NCI-H446 (cell line): ENCODE measurements around the gene DRD4.

Source experiments
- DNase-seq, 2 experiments: peaks; one replicate each; lab custom pipeline; 2025; lab: John Stamatoyannopoulos, UW

DRD4 gene

DNA sequence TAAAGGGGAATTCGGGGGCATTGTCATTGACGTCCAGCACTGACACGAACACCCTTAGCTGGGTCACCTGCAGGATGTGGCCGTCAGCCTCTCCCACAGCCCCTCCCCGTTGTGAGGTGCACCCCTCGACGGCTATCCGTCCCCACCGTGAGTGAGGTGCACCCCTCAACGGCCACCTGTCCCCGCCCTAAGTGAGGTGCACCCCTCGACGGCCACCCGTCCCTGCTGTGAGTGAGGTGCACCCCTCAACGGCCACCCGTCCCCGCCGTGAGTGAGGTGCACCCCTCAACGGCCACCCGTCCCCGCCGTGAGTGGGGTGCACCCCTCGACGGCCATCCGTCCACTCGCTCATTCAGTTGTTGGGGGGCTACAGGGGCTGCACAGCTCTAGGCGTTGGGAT lies 15.2 kb upstream of the DRD4 start:
- DNase-seq: no peak

DNA sequence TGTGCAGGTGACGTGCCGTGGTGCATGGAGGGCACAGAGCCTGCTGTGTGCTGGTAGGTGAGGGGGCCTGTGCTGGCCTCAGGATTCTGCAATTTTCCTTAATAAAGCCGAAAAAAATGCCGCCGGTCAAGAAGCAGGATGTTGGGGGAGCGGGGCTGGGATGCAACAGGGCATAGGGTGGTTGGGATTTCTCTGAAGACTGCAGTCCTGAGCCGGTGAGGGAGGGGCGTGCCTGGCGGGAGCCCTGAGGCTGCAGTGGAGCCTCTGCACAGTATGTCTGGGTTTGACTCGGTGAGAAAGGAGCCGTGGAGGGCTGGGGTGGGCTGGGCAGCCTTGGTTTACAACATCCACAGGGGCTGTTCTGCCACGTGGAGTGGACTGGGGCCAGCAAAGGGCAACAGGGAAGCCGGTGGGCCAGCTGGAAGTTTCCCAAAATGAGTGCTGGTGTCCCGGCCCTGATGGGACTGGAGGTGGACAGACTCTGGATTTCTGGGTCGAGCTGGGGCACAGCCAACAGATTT lies 13.7 kb upstream of the DRD4 start:
- no peak for DNase-seq

DNA sequence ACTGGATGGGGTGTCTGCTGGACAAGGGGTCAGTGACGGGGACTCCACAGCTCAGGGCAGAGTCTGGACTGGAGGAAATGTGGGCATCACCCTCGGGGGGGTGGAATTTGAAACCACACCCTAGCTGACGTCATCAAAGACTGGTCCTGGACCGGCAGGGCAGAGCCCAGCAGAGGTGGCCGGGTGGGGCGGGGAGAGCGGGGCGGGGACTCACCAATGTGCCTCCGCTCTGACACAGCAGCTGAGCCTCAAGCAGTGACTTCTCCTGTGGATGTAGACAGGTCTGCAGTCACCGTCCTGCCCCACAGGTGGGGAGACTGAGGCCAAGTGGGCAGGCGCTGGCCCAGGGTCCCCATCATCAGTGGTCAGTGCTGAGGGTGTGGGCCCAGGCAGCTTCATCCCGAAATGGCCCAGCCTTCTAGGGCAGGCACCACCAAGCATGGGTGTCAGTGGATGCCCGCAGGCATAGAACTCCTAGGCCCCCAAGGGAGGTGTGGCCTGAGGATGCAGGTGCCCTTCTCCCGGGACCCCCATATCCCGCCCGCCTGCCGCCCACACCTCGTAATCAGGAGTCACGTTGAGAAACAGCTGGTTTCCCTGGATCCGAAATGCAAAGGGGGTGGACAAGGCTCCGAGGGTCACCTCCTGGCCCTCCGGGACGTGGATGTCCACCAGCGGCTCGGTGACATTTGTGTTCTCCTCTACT lies 12.9 kb upstream of the DRD4 start:
- DNase-seq: no peak

- DNase-seq: no peak
Measured at GRCh38 chr11:624705-625635, 12.1 kb upstream of the DRD4 start, which contains the start of gene CDHR5. TSS of gene CDHR5 (minus strand) at chr11:624955. CDS start at chr11:624902, 53 bp downstream.

DNA sequence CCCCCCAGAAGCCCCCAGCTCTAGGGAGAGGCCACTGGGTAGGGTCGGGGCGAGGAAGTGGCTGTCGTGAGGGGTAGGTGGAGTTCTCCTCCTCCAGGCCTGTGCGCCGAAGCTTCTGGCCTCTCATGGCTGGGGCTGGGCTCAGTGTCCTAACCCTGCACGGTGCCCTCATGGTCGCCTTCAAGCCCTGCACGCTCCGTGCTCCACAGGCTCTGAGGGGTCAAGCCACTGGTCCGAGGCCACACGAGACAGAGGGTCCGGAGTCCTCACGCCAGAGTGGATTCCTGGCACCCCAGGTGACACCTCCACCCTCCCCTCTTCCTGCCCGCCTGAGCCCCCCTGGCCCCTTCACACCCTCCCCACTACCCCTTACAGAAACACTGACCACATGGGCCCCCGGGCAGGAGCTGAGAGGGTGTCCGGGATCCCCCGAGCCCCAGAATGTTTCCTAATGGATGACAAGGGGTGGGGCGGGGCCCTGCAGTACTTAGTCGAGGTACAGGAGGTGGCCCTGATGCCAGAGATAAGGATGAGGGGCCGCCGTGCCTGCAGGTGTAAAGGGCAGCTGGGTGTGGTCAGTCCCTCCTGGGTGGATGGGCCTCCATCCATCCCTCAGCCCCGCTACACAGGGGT lies 11.3 kb upstream of the DRD4 start:
- no peak for DNase-seq

GRCh38 chr11:626475-627307 lies 10.4 kb upstream of the DRD4 start, which contains the start of gene SCT:
TSS of gene SCT (minus strand) at chr11:627181. CDS start at chr11:627143, 38 bp downstream.
- no peak for DNase-seq

DNA sequence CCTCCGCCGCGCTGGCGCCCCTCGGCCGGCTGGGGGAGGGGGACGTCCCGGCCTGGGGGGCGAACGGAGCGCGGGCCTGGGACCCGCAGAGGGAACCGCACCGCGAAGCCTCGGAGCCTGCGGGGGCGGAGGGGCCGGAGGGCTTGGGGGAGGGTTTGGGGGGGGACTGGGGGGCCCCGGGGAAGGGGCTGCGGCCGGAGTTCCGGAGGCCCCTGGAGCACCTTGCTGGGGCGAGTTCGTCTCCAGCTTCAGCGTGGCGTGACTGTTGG lies 9.8 kb upstream of the DRD4 start:
- no peak for DNase-seq

- no peak for DNase-seq
Measured at GRCh38 chr11:628056-628455, 9.0 kb upstream of the DRD4 start.

- no peak for DNase-seq
Measured at GRCh38 chr11:629237-629583, 7.9 kb upstream of the DRD4 start.

DNA sequence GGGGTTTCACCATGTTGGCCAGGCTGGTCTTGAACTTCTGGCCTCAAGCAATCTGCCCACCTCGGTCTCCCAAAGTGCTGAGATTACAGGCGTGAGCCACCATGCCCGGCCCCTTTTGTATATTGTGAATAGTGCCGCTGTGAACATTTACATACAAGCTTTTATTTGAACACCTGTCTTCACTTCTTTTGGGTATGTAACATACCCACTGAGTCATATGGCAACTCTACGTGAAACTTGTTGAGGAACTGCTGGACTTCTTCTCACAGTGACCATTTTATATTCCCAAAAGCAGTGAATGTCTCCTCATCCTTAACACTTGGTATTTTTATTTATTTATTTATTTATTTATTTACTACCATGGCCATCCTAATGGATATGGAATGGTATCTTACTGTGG lies 6.2 kb upstream of the DRD4 start:
- DNase-seq: no peak

- no peak for DNase-seq
Measured at GRCh38 chr11:635945-636510, 1.0 kb upstream of the DRD4 start.

DNA sequence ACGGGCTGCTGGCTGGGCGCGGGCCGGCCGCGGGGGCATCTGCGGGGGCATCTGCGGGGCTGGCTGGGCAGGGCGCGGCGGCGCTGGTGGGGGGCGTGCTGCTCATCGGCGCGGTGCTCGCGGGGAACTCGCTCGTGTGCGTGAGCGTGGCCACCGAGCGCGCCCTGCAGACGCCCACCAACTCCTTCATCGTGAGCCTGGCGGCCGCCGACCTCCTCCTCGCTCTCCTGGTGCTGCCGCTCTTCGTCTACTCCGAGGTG lies 194 bp downstream of the DRD4 start:
- no peak for DNase-seq

- DNase-seq: no peak
Measured at GRCh38 chr11:637593-638521, 788 bp downstream of the DRD4 start.

DNA sequence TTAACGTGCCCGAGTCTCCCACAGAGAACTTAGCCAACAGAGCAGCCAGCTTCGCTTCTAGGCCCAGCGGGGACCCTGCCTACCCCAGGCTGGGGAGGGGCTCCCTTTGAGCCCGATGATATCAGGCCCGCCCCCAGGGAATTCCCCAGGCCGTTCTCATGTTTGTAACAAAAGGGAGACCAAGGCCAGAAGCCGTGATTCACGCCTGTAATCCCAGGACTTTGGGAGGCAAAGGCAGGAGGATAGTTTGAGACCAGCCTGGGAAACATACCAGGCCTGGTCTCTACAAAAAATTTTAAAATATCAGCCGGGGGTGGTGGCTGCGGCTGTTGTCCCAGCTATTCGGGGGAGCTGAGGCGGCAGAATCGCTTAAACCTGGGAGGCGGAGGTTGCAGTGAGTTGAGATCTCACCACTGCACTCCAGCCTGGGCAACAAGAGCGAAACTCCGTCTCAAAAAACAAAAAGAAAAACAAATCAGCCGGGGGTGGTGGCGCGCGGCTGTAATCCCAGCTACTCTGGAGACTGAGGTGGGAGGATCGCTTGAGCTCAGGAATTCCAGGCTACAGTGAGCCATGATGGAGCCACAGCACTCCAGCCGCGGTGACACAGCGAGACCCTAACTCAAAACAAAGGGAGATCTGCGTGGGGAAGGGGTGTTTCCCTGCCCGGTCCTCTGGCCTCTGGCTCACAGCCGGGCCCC lies 1.7 kb downstream of the DRD4 start:
- no peak for DNase-seq

DNA sequence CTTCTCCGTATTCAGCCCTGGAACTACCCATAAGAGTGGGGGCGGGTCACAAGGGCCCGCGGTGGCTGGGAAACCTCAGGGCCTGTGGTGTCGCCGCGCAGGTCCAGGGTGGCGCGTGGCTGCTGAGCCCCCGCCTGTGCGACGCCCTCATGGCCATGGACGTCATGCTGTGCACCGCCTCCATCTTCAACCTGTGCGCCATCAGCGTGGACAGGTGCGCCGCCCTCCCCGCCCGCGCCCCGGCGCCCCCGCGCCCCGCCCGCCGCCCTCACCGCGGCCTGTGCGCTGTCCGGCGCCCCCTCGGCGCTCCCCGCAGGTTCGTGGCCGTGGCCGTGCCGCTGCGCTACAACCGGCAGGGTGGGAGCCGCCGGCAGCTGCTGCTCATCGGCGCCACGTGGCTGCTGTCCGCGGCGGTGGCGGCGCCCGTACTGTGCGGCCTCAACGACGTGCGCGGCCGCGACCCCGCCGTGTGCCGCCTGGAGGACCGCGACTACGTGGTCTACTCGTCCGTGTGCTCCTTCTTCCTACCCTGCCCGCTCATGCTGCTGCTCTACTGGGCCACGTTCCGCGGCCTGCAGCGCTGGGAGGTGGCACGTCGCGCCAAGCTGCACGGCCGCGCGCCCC lies 2.4 kb downstream of the DRD4 start:
- DNase-seq: no peak

DNA sequence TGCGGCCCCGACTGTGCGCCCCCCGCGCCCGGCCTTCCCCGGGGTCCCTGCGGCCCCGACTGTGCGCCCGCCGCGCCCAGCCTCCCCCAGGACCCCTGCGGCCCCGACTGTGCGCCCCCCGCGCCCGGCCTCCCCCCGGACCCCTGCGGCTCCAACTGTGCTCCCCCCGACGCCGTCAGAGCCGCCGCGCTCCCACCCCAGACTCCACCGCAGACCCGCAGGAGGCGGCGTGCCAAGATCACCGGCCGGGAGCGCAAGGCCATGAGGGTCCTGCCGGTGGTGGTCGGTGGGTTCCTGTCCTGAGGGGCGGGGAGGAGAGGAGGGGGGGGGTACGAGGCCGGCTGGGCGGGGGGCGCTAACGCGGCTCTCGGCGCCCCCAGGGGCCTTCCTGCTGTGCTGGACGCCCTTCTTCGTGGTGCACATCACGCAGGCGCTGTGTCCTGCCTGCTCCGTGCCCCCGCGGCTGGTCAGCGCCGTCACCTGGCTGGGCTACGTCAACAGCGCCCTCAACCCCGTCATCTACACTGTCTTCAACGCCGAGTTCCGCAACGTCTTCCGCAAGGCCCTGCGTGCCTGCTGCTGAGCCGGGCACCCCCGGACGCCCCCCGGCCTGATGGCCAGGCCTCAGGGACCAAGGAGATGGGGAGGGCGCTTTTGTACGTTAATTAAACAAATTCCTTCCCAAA lies 3.1 kb downstream of the DRD4 start:
- DNase-seq: no peak

DNA sequence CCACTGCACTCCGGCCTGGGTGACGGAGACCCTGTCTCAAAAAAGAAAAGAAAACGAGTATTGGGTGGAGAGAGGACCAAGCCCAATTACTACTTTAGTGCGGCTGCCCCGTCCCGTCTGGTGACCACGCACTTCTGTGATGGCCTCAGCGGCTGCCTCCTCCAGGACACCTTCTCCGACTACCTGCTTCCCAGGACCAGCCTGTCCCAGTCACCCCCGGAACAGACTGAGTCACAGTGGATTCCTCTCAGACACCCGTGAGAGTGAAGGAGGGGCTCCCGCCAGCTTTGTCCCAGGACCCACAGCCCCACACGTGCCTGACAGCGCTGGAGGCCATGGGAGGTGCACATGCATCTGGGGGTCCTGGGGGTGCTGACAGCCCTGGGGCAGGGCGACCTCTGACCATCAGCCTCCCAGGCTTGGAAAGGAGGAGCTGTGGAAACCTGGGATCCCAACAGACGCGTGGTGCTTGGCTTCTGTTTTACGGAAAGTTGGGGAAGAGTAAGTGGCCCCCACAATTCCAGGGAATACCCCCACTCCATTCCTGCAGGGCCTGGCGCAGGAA lies 4.8 kb downstream of the DRD4 start:
- no peak for DNase-seq

GRCh38 chr11:643366-643765 lies 6.3 kb downstream of the DRD4 start:
- DNase-seq: no peak
